GM21737 (cell line): Measurements from ENCODE around the gene HLCS.
"Not testable (repeated sequence)": the region's sequence is repeated elsewhere in the genome, so short reads cannot be mapped to it uniquely, and the experiment has no call there.

Experiments
- ATAC-seq: cut with Tn5 transposase; IDR thresholded peaks from one replicate; pipeline ENCODE4 v1.9.1; 2021; ENCODE audit warnings: mild to moderate bottlenecking, moderate library complexity; ENCODE audit not compliant: unreplicated experiment

The HLCS gene

DNA sequence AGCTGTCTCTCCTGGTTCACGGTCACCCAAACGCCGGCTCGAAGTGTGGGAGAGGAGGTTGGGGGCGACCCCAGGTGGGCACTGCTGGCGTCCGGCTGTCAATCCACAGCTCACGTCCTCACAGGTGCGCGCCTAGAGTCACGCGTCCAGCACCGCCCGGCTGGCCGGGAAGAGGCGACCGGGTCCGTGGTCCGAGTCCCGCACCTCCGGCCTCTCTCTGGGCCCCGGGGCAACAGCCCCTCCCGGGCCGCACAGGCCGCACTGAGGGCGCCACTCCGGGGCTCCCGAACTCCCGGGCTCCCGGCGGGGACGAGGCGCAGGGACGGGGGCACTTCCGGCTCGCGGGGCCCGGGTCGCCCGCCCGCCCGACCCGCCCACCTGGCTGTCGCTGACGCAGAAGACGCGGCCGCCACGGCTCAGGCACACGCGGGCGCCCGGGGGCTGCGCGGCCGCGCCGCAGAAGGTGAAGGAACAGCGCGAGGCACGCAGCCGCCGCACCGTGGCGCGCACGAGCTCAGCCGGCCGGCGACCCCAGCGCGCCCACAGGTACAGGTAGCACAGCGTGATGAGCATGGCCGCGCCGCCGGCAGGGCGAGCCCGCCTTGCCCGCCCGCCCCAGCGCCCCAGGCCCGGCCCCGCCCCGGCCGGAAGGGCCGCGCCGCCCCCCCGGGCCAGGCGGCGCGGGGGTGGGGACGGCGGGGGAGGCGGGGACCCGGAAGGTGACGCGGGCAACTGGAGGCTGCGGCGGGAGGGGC, at the start of gene HLCS:
HLCS (minus strand) TSS at position 604 of the 755 bp plus-strand sequence; CDS start at position 573, 31 bp downstream.
- peak; percentile 78 for ATAC-seq

DNA sequence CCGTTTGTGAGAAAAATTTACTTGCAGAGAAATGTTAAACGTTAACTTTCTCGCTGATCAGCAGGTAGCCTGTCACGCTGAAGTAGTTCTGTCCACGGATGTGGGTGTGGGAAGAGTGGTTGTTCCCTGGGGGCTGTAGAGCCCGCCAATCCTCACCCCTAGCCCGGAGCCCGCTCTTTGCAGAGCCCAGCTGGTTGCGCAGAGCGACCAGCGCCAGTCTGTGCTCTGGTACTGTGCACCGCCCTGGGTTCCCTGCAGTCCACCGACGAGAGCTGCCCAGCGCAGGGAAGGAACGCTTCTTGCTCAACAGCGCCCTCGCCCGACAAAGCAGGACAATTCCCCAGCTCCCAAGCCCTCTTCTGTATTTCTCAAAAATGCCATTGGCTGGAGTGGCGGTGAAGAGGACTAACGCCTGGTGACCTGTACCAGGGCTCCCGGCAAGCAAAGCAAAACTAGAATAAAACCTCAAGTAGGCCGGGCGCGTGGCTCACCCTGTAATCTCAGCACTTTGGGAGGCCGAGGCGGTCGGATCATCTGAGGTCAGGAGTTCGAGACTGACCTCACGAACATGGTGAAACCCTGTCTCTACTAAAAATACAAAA, 43.4 kb upstream of the HLCS start:
- peak; percentile 97 for ATAC-seq

DNA sequence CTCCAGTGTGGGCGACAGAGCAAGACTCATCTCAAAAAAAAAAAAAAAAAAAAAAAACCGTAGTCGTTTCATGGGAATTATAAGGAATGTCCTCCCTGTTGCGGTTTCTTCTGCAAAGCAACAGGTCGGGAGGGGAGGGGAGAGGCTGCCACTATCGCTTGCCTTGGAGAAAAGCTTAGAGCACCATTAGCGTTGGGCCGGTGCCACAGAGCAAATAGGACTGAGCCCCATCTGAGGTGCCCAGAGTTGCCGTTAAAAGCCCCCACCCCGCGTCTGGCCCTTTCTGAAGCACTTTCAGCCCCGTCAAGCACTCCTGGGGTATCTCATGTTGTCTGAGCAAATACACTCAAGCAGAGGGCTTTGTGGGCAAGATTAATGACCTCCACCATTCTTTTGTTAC, 42.3 kb upstream of the HLCS start:
- ATAC-seq, result no peak

DNA sequence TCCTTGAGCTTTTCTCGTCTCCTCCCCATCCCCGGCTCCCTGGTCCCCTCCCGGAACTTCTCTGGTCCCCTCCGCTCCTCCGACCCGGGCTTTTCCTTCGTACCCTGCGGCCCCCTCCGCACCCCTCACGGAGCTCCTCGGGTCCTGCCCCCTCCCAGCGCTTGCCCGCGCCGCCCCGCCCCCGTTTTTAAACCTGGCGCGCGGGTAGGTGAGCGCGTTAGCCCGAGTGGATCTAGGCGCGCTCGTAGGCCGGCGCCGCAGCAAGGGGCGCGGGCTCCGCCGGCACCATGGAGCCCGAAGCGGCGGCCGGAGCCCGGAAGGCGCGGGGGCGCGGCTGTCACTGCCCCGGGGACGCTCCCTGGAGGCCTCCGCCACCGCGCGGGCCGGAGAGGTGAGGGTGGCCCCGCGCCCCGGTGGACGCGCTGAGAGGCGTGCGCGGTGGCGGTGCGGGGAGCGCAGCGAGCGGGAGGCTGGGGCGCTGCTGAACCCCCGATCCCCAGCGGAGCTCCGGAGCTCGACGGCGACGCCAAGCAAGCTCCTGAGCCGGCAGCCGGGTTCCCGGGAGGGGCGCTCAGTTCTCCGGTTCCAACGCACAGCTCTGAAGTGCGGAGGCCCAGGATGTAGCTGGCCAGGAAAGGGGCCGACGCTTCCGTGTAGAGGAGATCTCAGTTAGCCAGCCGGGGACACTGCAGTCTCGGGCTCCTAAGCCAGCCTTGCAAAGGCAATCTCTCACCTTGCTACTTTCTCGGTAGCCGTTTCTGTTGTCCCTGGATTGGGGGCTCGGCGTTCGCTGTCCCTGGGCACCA, 40.2 kb upstream of the HLCS start, which contains the start of gene RIPPLY3:
RIPPLY3 (plus strand) TSS at position 217 of the 806 bp plus-strand sequence; CDS start at position 288, 71 bp downstream.
- no peak for ATAC-seq

DNA sequence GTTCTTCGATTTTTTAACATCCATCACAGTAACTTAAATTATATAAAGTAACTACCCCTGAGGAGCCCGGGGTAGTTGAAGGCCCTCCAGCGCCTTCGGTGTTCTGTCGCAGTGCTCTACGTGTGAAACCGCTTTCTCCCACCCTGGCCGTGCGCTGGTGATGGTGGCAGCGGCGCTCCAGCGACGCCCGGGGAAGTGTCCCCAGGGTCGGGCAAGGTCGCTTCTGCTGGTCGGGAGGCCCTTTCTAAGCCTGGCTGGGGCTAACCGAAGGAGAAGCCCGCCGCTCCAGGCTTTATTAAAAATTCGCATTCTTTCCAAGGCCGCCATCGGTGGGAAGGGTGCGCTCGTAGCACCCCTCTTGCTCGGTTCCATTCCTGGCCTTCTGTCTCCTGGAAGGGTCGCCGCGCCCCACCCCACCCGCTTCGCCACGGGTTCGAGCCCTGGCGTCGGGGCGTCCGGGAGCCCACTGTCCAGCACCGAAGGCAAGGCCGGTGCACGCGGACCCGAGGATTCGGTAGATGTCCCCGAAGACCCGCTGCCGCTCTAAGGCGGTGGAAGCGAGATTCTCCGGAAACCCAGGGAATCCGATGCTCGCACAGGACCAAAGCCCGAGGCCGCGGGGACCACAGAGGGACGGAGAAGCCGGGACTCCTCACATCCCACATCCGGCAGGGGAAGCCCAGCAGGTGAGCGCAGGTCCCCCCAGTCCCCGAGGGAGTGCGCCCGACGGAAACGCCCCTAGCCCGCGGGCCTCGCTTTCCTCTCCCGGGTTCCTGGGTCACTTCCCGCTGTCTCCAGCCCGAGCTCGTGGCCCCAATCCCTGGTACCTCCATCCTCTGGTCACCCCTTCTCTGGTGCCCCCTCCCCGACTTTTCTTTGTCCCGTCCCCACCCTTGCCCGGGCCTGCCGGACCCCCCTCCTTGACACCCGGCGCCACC, 39.3 kb upstream of the HLCS start:
- ATAC-seq, result no peak

DNA sequence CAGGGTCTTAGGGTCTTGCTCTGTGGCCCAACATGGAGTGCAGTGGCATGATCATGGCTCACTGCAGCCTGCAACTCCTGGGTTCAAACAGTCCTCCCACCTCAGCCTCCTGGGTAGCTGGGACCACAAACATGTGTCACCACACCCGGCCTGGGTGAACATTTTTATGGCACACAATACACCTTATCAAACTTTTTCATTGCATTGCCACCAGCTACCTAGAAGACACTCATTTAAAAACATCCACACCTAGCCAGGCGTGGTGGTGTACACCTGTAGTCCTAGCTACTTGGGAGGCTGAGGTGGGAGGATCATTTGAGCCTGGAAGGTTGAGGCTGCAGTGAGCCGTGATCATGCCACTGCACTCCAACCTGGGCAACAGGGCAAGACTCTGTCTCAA, 37.4 kb upstream of the HLCS start:
- ATAC-seq, result not testable (repeated sequence)

DNA sequence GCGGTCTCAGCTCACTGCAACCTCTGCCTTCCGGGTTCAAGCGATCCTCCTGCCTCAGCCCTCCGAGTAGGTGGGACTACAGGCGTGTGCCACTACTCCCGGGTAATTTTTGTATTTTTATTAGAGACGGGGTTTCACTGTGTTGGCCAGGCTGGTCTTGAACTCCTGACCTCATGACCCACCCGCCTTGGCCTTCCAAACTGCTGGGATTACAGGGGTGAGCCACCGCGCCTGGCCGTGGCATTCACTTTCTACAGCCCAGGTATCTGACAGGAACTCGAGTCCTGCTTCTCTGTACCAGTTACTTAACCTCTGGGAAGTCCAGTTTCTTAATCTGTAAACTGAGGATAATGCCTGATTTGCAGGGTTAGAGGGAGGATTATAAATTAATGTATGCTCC, 36.4 kb upstream of the HLCS start:
- not testable (repeated sequence) for ATAC-seq

DNA sequence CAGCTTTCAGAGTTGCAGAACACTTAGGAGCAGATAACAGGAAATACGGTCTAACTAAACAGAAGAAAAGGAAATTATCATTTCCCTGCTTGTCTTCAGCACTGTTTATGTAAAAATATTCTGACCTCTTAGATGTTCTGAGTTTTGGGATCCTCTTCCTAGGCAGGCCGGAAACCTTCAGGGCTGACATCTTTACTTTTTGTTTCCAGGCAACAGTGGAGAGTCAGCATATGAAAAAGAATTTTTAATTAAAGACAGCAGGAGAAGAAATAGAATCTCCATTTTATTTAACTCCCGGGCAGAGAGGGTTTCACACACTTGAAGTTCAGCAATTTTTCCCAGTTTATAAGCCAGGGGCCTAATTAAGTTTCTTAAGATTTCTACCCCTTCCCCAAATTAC, 35.0 kb upstream of the HLCS start:
- no peak for ATAC-seq

DNA sequence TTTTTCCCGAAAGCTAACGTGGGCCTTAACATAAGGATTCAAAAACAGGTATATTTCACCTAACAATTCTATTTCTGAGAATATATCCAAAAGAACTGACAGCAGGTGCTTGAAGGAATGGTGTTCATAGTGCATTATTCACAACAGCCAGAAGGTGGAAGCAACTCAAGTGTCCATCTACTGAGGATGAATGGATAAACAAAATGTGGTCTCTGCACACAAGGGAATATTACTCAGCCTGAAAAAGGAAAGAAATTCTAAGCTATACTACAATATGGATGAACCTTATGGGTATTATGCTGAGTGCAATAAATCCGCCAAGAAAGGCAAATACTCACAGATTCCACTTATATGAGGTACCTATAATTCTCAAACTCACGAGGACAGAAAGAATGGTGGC, 33.9 kb upstream of the HLCS start:
- ATAC-seq, result no peak

DNA sequence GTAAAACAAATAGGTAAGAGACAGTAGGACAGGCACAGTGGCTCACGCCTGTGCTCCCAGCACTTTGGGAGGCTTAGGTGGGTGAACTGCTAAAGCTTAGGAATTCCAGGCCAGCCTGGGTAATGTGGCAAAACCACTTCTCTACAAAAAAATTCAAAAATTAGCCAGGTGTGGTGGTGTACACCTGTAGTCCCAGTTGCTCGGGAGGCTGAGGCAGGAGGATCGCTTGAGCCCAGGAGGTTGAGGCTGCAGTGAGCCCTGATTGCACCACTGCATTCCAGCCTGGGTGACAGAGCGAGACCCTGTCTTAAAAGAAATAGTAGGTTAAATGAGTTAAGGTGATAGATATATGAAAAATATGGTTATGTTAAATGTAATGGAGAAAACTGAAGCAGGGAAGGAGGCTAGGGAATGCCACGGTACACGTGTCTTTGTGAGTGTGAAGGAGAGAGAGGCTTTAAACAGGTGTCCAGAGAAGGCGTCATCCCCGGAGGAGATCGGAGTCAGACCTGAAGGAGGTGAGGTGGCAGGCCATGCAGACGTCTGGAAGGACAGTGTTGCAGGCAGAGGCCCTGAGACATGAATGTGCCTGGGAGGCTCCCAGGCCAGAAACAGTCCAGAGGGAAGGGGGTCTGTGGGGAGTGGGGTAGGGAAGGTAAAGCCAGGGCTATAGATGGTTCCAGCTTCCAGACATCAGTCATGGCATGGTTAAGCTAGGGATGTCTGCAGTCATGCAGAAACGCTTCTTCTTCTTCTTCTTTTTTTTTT, 32.8 kb upstream of the HLCS start:
- no peak for ATAC-seq

DNA sequence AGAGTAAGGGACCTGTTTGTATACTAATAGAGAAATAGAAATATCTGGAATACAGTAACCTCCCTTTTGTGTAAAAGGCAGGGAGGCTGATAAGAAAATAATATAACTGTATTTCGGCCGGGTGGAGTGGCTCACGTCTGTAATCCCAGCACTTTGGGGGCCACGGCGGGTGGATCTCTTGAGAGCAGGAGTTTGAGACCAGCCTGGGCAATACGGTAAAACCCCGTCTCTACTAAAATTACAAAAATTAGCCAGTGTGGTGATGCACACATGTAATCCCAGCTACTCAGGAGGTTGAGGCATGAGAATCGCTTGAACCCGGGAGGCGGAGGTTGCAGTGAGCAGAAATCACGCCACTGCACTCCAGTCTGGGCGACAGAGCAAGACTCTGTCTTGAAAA, 28.8 kb upstream of the HLCS start:
- ATAC-seq, result not testable (repeated sequence)

DNA sequence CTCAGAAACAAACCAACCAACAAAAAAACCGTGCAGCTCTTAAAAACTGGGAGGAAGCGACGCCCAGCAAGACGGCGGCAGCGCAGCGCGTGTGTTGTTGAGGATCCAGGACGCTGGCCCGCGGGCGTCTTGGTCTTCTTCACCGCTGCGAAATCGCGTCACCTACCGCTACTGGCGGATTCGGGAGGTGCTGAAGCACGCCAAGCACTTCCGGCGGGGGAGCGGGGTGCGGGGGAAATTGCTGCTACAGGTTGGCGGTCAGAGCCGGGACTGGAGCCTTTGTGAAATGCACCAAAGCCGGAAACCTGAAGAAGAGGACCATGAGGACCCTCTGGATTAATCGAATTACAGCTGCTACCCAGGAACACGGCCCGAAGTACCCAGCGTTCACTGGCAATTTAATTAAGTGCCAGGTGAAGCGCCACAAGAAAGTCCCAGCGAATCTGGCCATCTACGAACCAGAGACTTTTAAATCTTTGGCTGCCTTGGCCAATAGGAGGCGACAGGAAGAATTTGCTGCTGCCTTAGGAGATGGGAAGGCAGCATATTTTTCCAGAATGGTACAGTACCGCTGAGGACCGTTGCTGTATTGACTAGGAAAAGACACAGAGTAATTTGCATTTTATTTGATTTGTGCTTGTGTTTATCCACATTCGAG, 28.2 kb upstream of the HLCS start:
- ATAC-seq, result no peak

DNA sequence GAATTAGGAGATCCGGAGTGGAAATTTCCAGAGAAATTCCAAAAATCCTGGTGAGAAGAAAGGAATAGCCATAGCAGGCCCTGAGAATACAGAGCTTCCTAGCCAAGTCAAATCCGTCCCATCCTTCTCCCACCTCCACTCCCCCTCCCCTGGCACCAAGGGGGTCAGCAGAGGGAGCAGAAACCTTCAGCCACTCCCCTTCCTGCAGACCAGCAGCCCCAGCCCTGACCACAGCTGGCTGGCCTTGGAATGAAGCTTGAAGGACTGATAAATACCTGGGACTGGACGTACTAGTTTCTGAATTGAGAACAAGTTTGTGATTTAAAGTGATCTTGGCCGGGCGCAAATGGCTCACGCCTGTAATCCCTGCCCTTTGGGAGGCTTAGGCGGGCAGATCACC, 26.2 kb upstream of the HLCS start:
- no peak for ATAC-seq

DNA sequence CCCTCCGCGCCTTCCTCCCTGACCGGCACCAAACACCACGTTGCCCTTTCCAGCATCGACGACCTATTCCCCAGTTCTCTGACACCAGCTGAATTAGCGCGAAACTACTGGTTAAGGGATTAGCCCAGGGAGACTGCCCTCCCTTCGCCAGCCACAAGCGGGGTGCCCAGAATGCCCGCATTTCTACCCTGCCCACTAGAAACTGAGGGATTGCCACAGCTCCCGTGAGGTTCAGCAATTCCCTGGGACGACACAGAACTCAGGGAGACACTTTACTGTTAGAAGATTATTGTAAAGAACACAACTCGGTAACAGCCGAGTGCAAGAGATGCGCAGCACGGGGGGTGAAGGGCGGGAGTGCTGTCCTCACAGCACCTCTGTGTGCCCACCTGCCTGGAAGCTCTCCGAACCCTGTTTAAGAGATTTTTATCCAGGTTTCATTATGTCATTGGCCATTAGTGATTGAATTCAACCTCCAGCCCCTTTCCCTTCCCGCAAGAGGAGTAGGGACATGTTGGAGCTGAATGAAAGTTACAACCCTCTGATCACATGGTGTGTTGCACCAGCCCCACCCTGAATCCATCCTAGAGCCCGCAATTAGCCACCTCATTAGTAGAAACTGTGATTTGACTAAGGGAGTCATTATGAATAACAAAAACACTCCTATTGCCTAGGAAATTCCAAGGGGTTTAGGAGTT, 24.2 kb upstream of the HLCS start:
- ATAC-seq, result no peak

DNA sequence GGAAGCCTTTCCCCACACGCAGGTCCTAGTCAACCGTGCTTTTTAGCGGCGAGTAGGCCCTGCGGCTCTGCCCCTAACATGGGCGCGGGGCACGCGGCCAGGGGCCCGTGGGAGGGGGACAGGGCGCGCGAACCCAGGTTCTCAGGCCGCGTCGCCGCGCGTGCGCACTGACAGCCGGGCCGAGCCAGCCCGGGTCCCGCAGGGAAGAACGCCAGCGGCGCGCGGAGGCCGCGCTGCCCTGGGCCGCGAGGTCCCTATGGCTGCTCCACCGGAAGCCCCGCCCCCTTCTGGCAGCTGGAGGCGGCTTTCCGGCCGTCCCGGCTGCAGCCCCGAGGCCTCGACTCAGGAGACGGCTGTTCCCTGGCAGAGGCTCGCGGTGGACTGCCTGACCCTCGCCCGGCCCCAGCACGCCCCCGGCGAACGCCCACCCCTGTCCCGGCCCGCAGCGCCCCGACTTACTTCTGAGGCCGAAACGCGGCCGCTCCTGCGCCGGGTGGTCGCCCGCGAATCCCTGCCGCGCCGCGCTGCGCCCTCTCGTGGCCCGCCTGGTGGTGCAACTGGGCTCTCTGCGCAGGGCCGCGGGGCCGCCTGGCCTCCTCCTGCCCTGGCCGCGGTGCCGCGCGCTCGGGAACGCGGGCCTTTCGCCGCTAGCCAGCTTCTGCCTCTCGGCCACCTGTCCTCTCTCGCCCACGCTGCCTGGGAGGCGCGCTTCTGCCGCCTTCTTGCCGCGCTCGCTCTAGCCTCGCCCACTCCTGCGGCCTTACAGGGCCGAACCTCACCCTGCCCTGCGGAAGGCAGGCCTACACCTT, 23.4 kb upstream of the HLCS start:
- peak; percentile 89 for ATAC-seq

DNA sequence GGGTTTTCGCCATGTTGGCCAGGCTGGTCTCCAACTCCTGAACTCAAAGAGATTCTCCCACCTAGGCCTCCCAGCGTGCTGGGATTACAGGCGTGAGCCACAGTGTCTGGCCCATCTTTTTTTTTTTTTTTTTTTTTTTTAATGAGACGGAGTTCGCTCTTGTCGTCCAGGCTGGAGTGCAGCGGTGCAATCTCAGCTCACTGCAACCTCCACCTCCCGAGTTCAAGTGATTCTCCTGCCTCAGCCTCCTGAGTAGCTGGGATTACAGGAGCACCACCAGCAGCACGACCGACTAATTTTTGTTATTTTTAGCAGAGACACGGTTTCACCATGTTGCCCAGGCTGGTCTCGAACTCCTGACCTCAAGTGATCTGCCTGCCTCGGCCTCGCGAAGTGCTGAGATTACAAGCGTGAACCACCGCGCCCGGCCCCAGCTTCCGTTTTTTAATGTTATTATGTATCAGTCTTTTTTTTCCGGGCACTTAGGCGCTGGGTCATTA, 22.8 kb upstream of the HLCS start:
- not testable (repeated sequence) for ATAC-seq

DNA sequence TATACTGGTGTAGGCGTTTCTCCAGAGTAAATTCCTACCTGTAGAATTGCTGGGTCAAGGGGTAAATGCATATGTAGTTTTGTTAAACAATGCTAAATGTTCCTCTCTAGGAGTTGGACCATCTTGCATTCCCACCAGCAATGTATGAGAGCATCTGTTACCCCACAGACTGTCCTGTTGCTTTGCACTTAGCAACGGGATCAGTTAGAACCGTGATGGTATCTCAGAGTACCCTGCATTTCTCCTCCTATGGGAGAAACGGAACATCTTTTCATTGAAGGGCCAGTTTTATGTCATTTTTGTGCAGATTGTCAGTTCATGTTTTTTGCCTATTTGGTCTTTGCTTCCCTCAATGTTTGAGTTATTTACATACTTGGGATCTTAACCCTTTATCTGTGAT, 22.1 kb upstream of the HLCS start:
- no peak for ATAC-seq

DNA sequence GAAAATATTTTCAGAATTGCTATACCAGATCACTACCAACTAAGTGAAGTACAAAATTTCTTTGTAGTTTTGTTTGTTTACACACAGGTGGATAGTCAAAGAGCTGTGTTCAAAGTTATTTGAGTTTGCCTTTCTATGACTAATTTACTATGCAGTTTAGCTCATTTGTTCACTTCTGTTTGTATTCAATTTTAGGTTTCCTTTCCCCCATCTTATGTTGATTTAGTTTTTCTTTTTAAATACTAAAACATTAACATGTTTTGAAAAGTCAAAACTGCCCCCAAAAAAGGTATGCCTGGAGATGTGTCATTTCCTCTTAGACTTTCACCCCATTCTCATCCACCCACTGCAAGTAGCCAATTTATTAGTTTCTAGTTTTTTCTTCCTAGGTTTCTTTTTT, 21.4 kb upstream of the HLCS start:
- ATAC-seq, result no peak
